HEK293T (cell line): ENCODE data around the gene FER.
"Not testable (repeated sequence)": the region's sequence is repeated elsewhere in the genome, so short reads cannot be mapped to it uniquely, and the experiment has no call there.

ENCODE experiments used
- CTCF ChIA-PET: fragments of 350-600 bp; formaldehyde crosslinking; extraction: SDS; loops from one replicate; lab custom pipeline; 2021; ENCODE audit warnings: antibody characterized with exemption, inconsistent platforms; lab: Yijun Ruan, JAX
- POLR2A ChIA-PET: fragments of 350-600 bp; formaldehyde crosslinking; extraction: SDS; loops from one replicate; lab custom pipeline; 2020; ENCODE audit warnings: antibody characterized with exemption, inconsistent platforms; lab: Yijun Ruan, JAX
- DNase-seq: peaks from one replicate; pipeline ENCODE4 v3.0.0; 2012; ENCODE audit warnings: mixed read lengths; ENCODE audit errors: extremely low spot score
- ARNT ChIP-seq: fragments of 450-650 bp; IDR thresholded peaks from 2 replicates; pipeline ENCODE4 v1.6.1; 2017; ENCODE audit warnings: mild to moderate bottlenecking
- BHLHE40 ChIP-seq: fragments of 450-650 bp; IDR thresholded peaks from 2 replicates; pipeline ENCODE4 v1.6.1; 2016; ENCODE audit warnings: mild to moderate bottlenecking, moderate library complexity, borderline replicate concordance
- CTBP1 ChIP-seq: fragments of 450-650 bp; IDR thresholded peaks from 2 replicates; pipeline ENCODE4 v1.6.1; 2016; ENCODE audit warnings: borderline replicate concordance
- ELF4 ChIP-seq: fragments of 450-650 bp; IDR thresholded peaks from 2 replicates; pipeline ENCODE4 v1.6.1; 2017; ENCODE audit warnings: antibody characterized with exemption
- FOXA1 ChIP-seq: fragments of 450-650 bp; IDR thresholded peaks from 2 replicates; pipeline ENCODE4 v1.6.1; 2016; ENCODE audit warnings: mild to moderate bottlenecking
- FOXK2 ChIP-seq: fragments of 450-650 bp; IDR thresholded peaks from 2 replicates; pipeline ENCODE4 v1.6.1; 2016; ENCODE audit warnings: mild to moderate bottlenecking
- FOXM1 ChIP-seq: fragments of 450-650 bp; IDR thresholded peaks from 2 replicates; pipeline ENCODE4 v1.6.1; 2017; ENCODE audit warnings: mild to moderate bottlenecking, borderline replicate concordance
- HDGF ChIP-seq: fragments of 450-650 bp; IDR thresholded peaks from 2 replicates; pipeline ENCODE4 v1.6.1; 2017; ENCODE audit warnings: antibody characterized with exemption, borderline replicate concordance
- L3MBTL2 ChIP-seq: fragments of 450-650 bp; conservative IDR thresholded peaks from 2 replicates; pipeline ENCODE4 v1.6.1; 2016; ENCODE audit warnings: mild to moderate bottlenecking
- LEF1 ChIP-seq: fragments of 450-650 bp; IDR thresholded peaks from 2 replicates; pipeline ENCODE4 v1.6.1; 2017; ENCODE audit warnings: mild to moderate bottlenecking, borderline replicate concordance
- NFRKB ChIP-seq: fragments of 450-650 bp; IDR thresholded peaks from 2 replicates; pipeline ENCODE4 v1.6.1; 2016; ENCODE audit warnings: mild to moderate bottlenecking, moderate library complexity
- PKNOX1 ChIP-seq: fragments of 450-650 bp; IDR thresholded peaks from 2 replicates; pipeline ENCODE4 v1.6.1; 2016
- SP1 ChIP-seq: fragments of 450-650 bp; IDR thresholded peaks from 2 replicates; pipeline ENCODE4 v1.6.1; 2017
- SUZ12 ChIP-seq: fragments of 450-650 bp; IDR thresholded peaks from 2 replicates; pipeline ENCODE4 v1.6.1; 2016; ENCODE audit warnings: mild to moderate bottlenecking
- TARDBP ChIP-seq: fragments of 450-650 bp; IDR thresholded peaks from 2 replicates; pipeline ENCODE4 v1.6.1; 2016
- ZNF384 ChIP-seq: fragments of 450-650 bp; IDR thresholded peaks from 2 replicates; pipeline ENCODE4 v1.6.1; 2016

The FER gene

GRCh38 chr5:108763222-108763916 lies 15.7 kb downstream of the FER start:
- POLR2A ChIA-PET, result interaction anchor here (3.5 kb wide), 1 partner anchor 36 kb away, joined by 10 read pairs; no protein-coding TSS in a partner anchor
- no peak for DNase-seq
- CTCF ChIA-PET, result no interaction called here
- no peak for TF ChIP-seq FOXK2
- no peak for TF ChIP-seq HDGF
- no peak for TF ChIP-seq CTBP1
- TF ChIP-seq FOXA1, result no peak
- no peak for TF ChIP-seq ELF4
- no peak for TF ChIP-seq ARNT
- TF ChIP-seq SP1, result no peak
- no peak for TF ChIP-seq PKNOX1
- no peak for TF ChIP-seq L3MBTL2
- TF ChIP-seq TARDBP, result no peak
- no peak for TF ChIP-seq ZNF384
- TF ChIP-seq SUZ12, result no peak
- no peak for TF ChIP-seq FOXM1
- TF ChIP-seq LEF1, result no peak
- TF ChIP-seq NFRKB, result no peak
- no peak for TF ChIP-seq BHLHE40

GRCh38 chr5:108765647-108766046 lies 17.9 kb downstream of the FER start:
- ChIA-PET POLR2A (interaction anchor here (1.0 kb wide), 1 partner anchor 17 kb away, joined by 3 read pairs; no protein-coding TSS in a partner anchor), CTCF (no interaction called here)
- DNase-seq, result no peak
- no peak for TF ChIP-seq NFRKB
- TF ChIP-seq ZNF384, result peak; percentile 63

GRCh38 chr5:108766916-108767315 lies 19.2 kb downstream of the FER start:
- POLR2A ChIA-PET, DNase-seq, CTCF ChIA-PET: not testable (repeated sequence)

GRCh38 chr5:108769352-108769751 lies 21.7 kb downstream of the FER start:
- DNase-seq, result no peak
- ChIA-PET POLR2A (interaction anchor here (0.8 to 0.9 kb wide), 2 partner anchors 21 to 42 kb away, joined by 3 read pairs; partner anchors contain the start of gene FER), CTCF (no interaction called here)
- TF ChIP-seq FOXM1 (no peak), FOXK2 (no peak), ZNF384 (no peak), CTBP1 (no peak), L3MBTL2 (no peak), HDGF (no peak), ELF4 (no peak), SUZ12 (no peak), LEF1 (no peak), TARDBP (no peak), PKNOX1 (no peak), BHLHE40 (no peak), NFRKB (no peak)

GRCh38 chr5:108772626-108773025 lies 24.9 kb downstream of the FER start:
- ChIA-PET POLR2A (interaction anchor here (1.3 to 1.9 kb wide), 2 partner anchors 24 to 45 kb away, joined by 5 to 7 read pairs; partner anchors contain the start of gene FER), CTCF (interaction anchor here (0.7 kb wide), 1 partner anchor 14 kb away, joined by 3 read pairs; no protein-coding TSS in a partner anchor)
- no peak for TF ChIP-seq SUZ12
- no peak for TF ChIP-seq HDGF
- TF ChIP-seq ARNT, result no peak
- no peak for TF ChIP-seq SP1
- no peak for TF ChIP-seq FOXK2
- TF ChIP-seq ZNF384, result no peak
- no peak for TF ChIP-seq FOXM1
- DNase-seq, result no peak

GRCh38 chr5:108773330-108773729 lies 25.6 kb downstream of the FER start:
- no peak for DNase-seq
- TF ChIP-seq ARNT (no peak), L3MBTL2 (no peak), NFRKB (no peak), CTBP1 (no peak), SP1 (no peak), PKNOX1 (no peak), FOXA1 (no peak), BHLHE40 (no peak), LEF1 (no peak), TARDBP (no peak), FOXK2 (no peak)
- CTCF ChIA-PET, result no interaction called here
- POLR2A ChIA-PET, result interaction anchor here (1.3 to 1.9 kb wide), 2 partner anchors 25 to 45 kb away, joined by 5 to 7 read pairs; partner anchors contain the start of gene FER

GRCh38 chr5:108774079-108774478 lies 26.4 kb downstream of the FER start:
- DNase-seq, CTCF ChIA-PET, POLR2A ChIA-PET: not testable (repeated sequence)

- POLR2A ChIA-PET, CTCF ChIA-PET, DNase-seq: not testable (repeated sequence)
Observed at GRCh38 chr5:108777582-108777981, 29.9 kb downstream of the FER start.

- CTCF ChIA-PET, DNase-seq, POLR2A ChIA-PET: not testable (repeated sequence)
Observed at GRCh38 chr5:108784577-108784976, 36.9 kb downstream of the FER start.
